ENCODE data around the gene SHMT1. TPM values are rescaled to one million over a fixed set of nuclear protein-coding genes. Genes with fewer than 3 reads are reported as not detected.

Gene SHMT1
- total RNA-seq, 4 donors from 2014 or later = 16.3 to 30.3 (median 21.1) TPM

GRCh38 chr17:18326572-18326971 is 36.8 kb downstream of the SHMT1 start:
- Histone ChIP-seq H3K36me3 (peaks cover 0 to 100% of the 10 kb centered on the region in 2 donors), H3K9me3 (no peaks in the 10 kb centered on the region), H3K27ac (no peak overlapping the region), H3K4me1 (peaks cover 0 to 8% (median 0%) of the 10 kb centered on the region in 3 donors), H3K4me3 (no peak overlapping the region), H3K27me3 (no peaks in the 10 kb centered on the region)
- 100% methylated on average over 2 of the region's 6 CpGs; no CpG with 5 or more reads in 1 of the 2 donors for WGBS, 2 donors (ENCODE audit: low coverage in 1 of 2)
- no peak for ATAC-seq
- TF ChIP-seq POLR2AphosphoS5 (IDR thresholded peaks at IDR 0.05) = no peak
- TF ChIP-seq EP300 (IDR thresholded peaks at IDR 0.05) = no peak
- TF ChIP-seq, protein P1, sequence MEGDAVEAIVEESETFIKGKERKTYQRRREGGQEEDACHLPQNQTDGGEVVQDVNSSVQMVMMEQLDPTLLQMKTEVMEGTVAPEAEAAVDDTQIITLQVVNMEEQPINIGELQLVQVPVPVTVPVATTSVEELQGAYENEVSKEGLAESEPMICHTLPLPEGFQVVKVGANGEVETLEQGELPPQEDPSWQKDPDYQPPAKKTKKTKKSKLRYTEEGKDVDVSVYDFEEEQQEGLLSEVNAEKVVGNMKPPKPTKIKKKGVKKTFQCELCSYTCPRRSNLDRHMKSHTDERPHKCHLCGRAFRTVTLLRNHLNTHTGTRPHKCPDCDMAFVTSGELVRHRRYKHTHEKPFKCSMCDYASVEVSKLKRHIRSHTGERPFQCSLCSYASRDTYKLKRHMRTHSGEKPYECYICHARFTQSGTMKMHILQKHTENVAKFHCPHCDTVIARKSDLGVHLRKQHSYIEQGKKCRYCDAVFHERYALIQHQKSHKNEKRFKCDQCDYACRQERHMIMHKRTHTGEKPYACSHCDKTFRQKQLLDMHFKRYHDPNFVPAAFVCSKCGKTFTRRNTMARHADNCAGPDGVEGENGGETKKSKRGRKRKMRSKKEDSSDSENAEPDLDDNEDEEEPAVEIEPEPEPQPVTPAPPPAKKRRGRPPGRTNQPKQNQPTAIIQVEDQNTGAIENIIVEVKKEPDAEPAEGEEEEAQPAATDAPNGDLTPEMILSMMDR (IDR thresholded peaks at IDR 0.05) = no peak
- TF ChIP-seq POLR2A (IDR thresholded peaks at IDR 0.05) = no peak

GRCh38 chr17:18326039-18326438 is 37.3 kb downstream of the SHMT1 start:
- WGBS, 2 donors (ENCODE audit: low coverage in 1 of 2) = 85 to 100% methylated on average over 1 to 2 of the region's 2 CpGs
- no peaks in the 10 kb centered on the region for H3K9me3 ChIP-seq
- ATAC-seq = no peak
- no peak overlapping the region for H3K4me3 ChIP-seq
- H3K27ac ChIP-seq = no peak overlapping the region
- TF ChIP-seq, protein P1 (IDR thresholded peaks at IDR 0.05) = no peak
- no peak for TF ChIP-seq POLR2A (IDR thresholded peaks at IDR 0.05)
- TF ChIP-seq POLR2AphosphoS5 (IDR thresholded peaks at IDR 0.05) = no peak
- no peak for TF ChIP-seq EP300 (IDR thresholded peaks at IDR 0.05)
- H3K27me3 ChIP-seq = no peaks in the 10 kb centered on the region
- H3K36me3 ChIP-seq = peaks cover 0 to 100% of the 10 kb centered on the region in 2 donors
- peaks cover 0 to 14% (median 0%) of the 10 kb centered on the region in 3 donors for H3K4me1 ChIP-seq

DNA sequence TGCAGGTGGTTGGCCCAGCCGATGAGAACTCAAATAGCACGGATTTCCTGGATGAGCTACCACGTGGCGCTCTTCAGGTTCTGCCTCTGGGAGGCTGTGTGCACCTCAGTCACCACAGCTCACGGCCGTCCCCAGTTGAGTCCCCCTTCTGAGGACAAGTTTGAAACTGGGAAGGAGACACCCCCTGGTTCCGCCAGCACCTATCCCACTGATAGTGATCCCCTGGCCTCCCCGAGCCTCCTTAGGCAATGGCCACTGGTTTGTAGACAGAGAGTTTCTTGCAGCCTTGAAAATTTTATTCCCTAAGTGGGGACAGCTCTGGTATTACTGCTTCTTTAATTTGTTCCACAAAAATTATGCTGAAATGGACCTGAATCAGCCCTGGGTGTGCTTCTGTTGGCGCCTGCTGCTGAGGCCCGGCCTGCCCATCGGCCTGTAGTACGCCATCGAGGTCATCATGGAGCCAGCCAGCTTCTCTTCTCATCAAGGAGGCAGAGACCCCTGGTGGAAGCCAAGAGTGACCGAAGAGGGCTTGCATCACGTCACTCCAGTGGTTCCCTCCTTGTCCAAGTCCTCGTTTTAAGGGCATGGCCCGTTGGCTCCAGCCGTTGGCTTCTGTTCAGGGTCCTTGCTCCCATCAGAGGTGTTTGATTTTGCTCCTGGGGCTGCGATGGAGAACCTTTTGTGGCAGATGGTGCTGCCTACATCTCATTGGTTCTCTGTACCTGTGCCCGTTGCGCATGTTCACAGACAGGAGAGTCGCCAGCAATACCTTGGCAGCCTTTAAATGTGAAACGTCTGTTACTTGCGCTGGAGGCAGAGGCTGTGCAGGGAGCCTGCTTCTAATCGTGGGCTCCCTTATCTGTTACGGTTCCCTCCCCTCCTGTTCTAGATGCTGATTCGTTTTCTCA is 39.0 kb downstream of the SHMT1 start:
- H3K4me3 ChIP-seq = no peak overlapping the region
- ATAC-seq = no peak
- no peaks in the 10 kb centered on the region for H3K9me3 ChIP-seq
- H3K4me1 ChIP-seq = peaks cover 0 to 30% (median 14%) of the 10 kb centered on the region in 3 donors
- H3K27me3 ChIP-seq = no peaks in the 10 kb centered on the region
- 75 to 92% methylated on average over 5 to 9 of the region's 27 CpGs for WGBS, 2 donors (ENCODE audit: low coverage in 1 of 2)
- peaks cover 0 to 100% of the 10 kb centered on the region in 2 donors for H3K36me3 ChIP-seq
- TF ChIP-seq POLR2A (IDR thresholded peaks at IDR 0.05) (no peak), EP300 (IDR thresholded peaks at IDR 0.05) (no peak), POLR2AphosphoS5 (IDR thresholded peaks at IDR 0.05) (no peak)
- TF ChIP-seq, protein P1 (IDR thresholded peaks at IDR 0.05) = no peak
- H3K27ac ChIP-seq = no peak overlapping the region

DNA sequence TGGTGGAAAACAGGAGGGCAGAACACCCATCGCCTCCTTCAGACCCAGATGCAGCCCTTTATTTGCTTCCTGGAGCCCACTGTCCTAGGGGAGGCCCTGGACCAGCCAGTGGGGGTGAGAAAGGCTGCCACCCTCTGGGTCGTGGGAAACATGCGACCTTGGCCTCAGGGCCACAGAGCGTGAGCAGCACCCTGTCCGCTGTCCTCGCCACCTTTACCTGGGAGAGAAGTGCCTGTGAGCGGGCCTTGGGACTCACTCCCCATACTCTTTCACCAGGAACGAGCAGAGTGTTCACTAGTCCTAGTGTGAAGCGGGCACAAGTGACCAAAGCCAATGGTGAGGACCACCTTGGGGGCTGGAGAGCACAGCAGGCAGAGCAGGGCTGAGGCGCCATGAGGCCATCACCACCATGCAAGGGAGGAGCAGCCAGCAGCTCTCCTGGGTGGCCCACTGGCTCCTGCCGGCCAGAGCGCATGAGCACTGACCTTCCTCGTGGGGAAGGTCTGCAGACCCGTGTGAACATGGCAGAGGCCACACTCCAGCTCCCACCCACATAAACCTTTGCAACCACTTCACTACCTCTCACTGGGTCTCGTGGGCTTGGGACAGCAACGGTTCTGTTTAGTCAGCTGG is 39.7 kb downstream of the SHMT1 start:
- ATAC-seq = no peak
- 88% methylated on average over 3 of the region's 16 CpGs; no CpG with 5 or more reads in 1 of the 2 donors for WGBS, 2 donors (ENCODE audit: low coverage in 1 of 2)
- peaks cover 0 to 100% of the 10 kb centered on the region in 2 donors for H3K36me3 ChIP-seq

More for the DNA sequence above, 39.7 kb downstream of the SHMT1 start:
- Histone ChIP-seq H3K4me1 (peaks cover 0 to 38% (median 22%) of the 10 kb centered on the region in 3 donors), H3K27me3 (no peaks in the 10 kb centered on the region), H3K4me3 (no peak overlapping the region), H3K9me3 (no peaks in the 10 kb centered on the region), H3K27ac (no peak overlapping the region)
- TF ChIP-seq POLR2AphosphoS5 (IDR thresholded peaks at IDR 0.05) (no peak), POLR2A (IDR thresholded peaks at IDR 0.05) (no peak), EP300 (IDR thresholded peaks at IDR 0.05) (no peak)
- TF ChIP-seq, protein P1 (IDR thresholded peaks at IDR 0.05) = no peak

Data from gastroesophageal sphincter (tissue), 4 donors.